ENCODE measurements around the gene FBXO28.

DNA sequence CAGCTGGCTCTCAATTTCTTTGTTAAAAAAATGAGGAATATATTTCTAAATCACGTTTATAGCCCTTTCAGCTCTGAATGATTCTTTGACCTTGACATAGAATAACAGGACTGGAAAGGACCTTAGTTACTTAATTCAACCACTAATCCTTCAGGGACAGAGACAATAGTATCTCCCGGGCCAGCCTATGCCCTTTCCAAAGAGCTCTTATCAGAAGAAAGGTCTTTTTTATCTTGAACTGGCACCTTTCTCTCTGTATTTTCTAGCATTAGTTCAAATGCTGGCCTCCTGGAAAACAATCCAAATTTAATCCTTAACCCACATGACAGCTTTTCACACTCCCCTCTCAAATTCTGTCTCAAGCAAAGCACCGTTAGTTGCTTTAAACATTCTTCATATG is 44.8 kb upstream of the FBXO28 start:
- TF ChIP-seq EZH2 (IDR thresholded peaks at IDR 0.05; ENCODE audit: insufficient read depth, poor library complexity, severe bottlenecking) (no peak), EZH2phosphoT487 (IDR thresholded peaks at IDR 0.05; ENCODE audit: insufficient read depth, low read depth) (no peak)
